ENCODE data around the gene TSPAN18.
A peak's percentile ranks its signal among the peaks of the same experiment; 100 is the strongest.

TSPAN18 gene

GRCh38 chr11:44950031-44950624 is 223.4 kb downstream of the TSPAN18 start:
- peak; percentile 59 for DNase-seq

GRCh38 chr11:44950625-44951476 is 224.1 kb downstream of the TSPAN18 start, which contains the start of gene TP53I11:
TSS of gene TP53I11 (minus strand) at chr11:44950883. CDS start at chr11:44938335, 12,548 bp downstream.
- peak; percentile 80 for DNase-seq

- no peak for DNase-seq
Measured at GRCh38 chr11:44952082-44952481, 225.3 kb downstream of the TSPAN18 start.

- DNase-seq: no peak
Measured at GRCh38 chr11:44952500-44953260, 225.9 kb downstream of the TSPAN18 start.

GRCh38 chr11:44954051-44954906 is 227.5 kb downstream of the TSPAN18 start:
- no peak for DNase-seq

- no peak for DNase-seq
Measured at GRCh38 chr11:44955015-44955738, 228.4 kb downstream of the TSPAN18 start.

- DNase-seq: no peak
Measured at GRCh38 chr11:44957040-44957515, 230.3 kb downstream of the TSPAN18 start.

- no peak for DNase-seq
Measured at GRCh38 chr11:44957776-44958564, 231.2 kb downstream of the TSPAN18 start.

GRCh38 chr11:44959064-44959463 is 232.3 kb downstream of the TSPAN18 start:
- DNase-seq: no peak

- DNase-seq: no peak
Measured at GRCh38 chr11:44960200-44960845, 233.6 kb downstream of the TSPAN18 start.

- DNase-seq: no peak
Measured at GRCh38 chr11:44962464-44962863, 235.7 kb downstream of the TSPAN18 start.

GRCh38 chr11:44963136-44963535 is 236.4 kb downstream of the TSPAN18 start:
- no peak for DNase-seq

- no peak for DNase-seq
Measured at GRCh38 chr11:44963948-44964347, 237.2 kb downstream of the TSPAN18 start.

GRCh38 chr11:44964526-44965209 is 237.9 kb downstream of the TSPAN18 start:
- DNase-seq: no peak

- DNase-seq: no peak
Measured at GRCh38 chr11:44966694-44967093, 239.9 kb downstream of the TSPAN18 start.

GRCh38 chr11:44967930-44968496 is 241.3 kb downstream of the TSPAN18 start:
- no peak for DNase-seq

- DNase-seq: no peak
Measured at GRCh38 chr11:44968510-44968909, 241.7 kb downstream of the TSPAN18 start.

GRCh38 chr11:44969651-44970252 is 243.0 kb downstream of the TSPAN18 start:
- no peak for DNase-seq

GRCh38 chr11:44970293-44970692 is 243.5 kb downstream of the TSPAN18 start:
- DNase-seq: no peak

Data from stimulated activated CD8-positive, alpha-beta memory T cell treated with anti-CD3 and anti-CD28 coated beads, Interleukin-4, amount 100 ng/mL, for 48 hours (primary cell).